Fibroblast of villous mesenchyme (primary cell): ENCODE data around the gene RPL37A. TPM values are rescaled to one million over a fixed set of nuclear protein-coding genes. Genes with fewer than 3 reads are reported as not detected.

ENCODE experiments used
- DNase-seq: peaks from one replicate; pipeline ENCODE4 v3.0.0-alpha.2; 2010; ENCODE audit warnings: low read depth
- H3K4me3 ChIP-seq: 2 replicates; pipeline ENCODE4 v1.5.1; 2011; ENCODE audit warnings: low read depth, mild to moderate bottlenecking, low read length
- total RNA-seq: library from RNA; depleted of rRNA; stranded (reverse); fragments of >200 nt; gene quantifications from 2 replicates; pipeline ENCODE4 v1.2.3, GENCODE V29; 2012
- TF ChIP-seq, protein P1 (sequence below): IDR thresholded peaks from 2 replicates; pipeline ENCODE4 v1.5.1; 2012; ENCODE audit warnings: low read depth, mild to moderate bottlenecking, low read length; ENCODE audit not compliant: insufficient read depth

RPL37A gene
- total RNA-seq, 1 donor, result 822 TPM

DNA sequence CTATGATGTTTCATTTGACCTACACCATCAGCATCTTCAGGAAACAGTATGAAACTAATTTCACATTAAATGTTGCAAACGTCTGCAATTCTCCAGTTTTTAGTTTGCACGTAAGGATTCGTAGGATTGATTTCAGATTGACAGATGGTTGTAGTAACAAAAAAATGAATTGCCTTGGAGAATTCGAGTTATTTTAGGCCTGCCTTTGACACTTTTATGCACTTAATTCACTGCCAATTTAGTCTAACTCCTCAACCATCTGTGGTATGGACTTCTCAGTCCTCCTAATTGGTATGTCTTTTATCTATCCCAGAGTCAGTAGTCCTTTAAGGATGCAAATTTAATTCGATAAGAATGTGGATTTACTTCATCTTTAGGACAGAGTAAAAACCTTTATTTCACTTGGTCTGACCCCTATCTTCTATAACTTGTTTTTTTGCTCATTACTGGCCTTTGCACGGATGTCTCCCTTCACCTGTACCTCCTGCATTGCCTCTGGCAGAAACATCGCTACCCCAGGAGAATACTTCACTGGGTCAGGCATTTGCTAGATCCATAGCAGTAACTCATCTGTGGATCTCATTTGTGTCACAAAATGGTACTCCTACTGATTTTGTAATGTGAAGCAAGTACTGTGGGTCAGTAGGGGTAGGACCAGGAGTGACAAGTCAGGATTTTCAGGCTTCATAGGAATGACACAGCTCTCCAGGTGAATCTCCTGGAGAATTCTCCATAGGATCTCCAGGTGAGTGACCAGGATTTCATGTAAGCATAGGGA lies 3.9 kb downstream of the RPL37A start:
- TF ChIP-seq, protein P1, sequence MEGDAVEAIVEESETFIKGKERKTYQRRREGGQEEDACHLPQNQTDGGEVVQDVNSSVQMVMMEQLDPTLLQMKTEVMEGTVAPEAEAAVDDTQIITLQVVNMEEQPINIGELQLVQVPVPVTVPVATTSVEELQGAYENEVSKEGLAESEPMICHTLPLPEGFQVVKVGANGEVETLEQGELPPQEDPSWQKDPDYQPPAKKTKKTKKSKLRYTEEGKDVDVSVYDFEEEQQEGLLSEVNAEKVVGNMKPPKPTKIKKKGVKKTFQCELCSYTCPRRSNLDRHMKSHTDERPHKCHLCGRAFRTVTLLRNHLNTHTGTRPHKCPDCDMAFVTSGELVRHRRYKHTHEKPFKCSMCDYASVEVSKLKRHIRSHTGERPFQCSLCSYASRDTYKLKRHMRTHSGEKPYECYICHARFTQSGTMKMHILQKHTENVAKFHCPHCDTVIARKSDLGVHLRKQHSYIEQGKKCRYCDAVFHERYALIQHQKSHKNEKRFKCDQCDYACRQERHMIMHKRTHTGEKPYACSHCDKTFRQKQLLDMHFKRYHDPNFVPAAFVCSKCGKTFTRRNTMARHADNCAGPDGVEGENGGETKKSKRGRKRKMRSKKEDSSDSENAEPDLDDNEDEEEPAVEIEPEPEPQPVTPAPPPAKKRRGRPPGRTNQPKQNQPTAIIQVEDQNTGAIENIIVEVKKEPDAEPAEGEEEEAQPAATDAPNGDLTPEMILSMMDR, result no peak
- DNase-seq, result no peak
- no peak overlapping the region for H3K4me3 ChIP-seq

DNA sequence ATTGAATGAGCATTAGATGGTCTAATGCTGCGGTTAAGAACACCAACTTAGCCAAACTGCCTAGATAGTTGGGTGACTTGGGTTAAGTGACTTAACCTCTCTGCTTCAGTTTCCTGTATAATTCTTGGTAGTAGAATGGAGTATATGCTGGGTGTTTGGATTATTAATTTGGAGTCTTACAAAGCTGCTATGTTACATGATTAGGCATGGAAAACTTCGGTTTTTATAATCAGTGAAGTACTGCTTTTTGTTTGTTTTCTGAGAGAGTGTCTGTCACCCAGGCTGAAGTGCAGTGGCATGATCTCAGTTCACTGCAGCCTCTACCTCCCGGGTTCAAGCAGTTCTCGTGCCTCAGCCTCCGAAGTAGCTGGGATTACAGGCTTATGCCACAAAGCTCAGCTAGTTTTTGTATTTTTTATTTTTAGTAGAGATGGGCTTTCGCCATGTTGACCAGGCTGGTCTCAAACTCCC lies 4.5 kb downstream of the RPL37A start:
- no peak for DNase-seq
- TF ChIP-seq, protein P1, result no peak
- no peak overlapping the region for H3K4me3 ChIP-seq

DNA sequence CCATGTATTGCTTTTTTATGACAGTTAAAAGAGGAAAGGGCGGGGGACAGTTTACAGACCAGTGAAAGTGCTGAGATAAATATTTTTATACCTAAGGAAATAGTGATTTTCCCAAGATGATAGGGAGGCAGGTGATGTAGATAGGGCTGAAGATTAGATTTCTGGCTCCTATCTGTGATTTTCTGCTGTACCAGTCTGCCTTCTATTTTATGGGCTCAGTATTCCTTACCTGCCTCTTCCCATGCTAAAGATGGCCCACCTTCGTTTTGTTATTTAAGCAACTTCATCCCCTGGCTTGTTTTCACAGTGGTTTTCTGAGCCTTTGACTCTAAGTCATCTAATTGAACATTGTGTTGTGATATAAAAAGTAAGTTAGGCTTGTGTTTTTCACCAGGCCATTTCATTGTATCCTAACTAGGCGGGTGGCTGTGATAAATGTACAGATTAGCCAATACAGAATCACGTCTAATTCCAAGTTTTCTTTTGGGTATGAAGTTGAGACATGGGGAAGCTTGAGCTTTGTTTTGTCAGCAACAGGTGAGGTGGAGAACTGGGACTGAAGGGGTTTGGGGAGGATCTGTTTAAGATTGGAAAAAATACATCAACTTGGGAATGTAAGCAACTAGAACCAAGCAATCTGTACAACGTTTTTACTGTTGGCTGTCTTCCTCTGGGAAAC lies 5.2 kb downstream of the RPL37A start:
- no peak overlapping the region for H3K4me3 ChIP-seq
- no peak for DNase-seq
- TF ChIP-seq, protein P1, result no peak

DNA sequence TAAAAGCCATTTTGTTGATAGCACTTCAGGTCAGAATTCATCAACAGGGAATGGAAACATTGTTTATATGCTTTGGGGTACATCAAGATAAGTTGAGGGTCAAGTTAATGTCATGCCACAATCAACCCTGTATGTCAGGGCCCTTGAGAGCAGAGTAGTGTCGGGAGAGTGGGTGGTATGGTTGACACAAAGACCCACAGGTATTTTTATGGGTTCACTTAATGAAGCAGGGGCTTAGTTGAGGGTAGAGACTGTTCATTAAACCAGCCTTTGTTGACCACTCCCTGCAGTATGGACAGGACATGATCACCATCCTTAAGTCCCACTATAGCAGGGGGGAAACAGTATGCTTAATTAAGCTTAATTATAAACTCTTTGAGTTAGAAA lies 5.7 kb downstream of the RPL37A start:
- TF ChIP-seq, protein P1, result no peak
- no peak overlapping the region for H3K4me3 ChIP-seq
- DNase-seq, result no peak

DNA sequence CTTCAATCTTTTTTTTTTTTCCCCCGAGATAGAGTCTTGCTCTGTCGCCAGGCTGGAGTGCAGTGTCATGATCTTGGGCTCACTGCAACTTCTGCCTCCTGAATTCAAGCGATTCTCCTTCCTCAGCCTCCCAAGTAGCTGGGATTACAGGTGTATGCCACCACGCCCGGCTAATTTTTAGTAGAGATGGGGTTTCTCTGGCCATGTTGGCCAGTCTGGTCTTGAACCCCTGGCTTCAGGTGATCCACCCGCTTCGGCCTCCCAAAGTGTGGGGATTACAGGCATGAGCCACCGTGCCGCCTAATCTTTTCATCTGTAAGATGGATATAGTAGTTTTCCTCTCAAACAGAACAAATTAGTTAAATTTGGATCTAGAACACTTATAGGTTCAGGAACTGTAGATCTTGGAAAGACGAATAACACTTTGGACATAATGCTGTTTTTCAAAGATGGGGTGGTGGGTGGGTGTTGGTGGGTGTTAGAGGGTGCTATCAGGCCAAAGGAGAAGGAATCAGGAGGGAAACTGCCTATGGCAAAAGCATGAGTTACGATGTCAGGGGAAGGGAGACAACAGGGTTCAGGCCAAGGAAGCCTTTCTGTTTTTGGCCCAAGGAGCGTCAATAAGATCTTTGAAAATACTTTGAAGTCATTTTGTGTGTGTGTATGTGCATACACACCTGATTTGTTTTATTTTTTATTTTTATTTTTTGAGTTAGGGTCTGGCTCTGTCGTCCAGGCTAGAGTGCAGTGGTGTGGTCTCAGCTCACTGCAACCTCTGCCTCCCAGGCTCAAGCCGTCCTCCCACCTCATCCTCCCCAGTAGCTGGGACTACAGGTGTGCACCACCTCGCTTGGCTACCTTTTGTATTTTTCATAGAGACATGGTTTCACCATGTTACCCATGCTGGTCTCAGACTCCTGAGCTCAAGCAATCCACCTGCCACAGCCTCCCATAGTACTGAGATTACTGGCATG lies 6.8 kb downstream of the RPL37A start:
- TF ChIP-seq, protein P1, result no peak
- H3K4me3 ChIP-seq, result no peak overlapping the region
- DNase-seq, result no peak
